NT2/D1 (cell line): ENCODE measurements around the gene CLINT1.
A peak's percentile ranks its signal among the peaks of the same experiment; 100 is the strongest.
"Not testable (repeated sequence)": the region's sequence is repeated elsewhere in the genome, so short reads cannot be mapped to it uniquely, and the experiment has no call there.

Source experiments
- DNase-seq: peaks from one replicate; pipeline ENCODE4 v3.0.0-alpha.2; 2011; ENCODE audit warnings: low read depth, low spot score
- H3K27me3 ChIP-seq: 2 replicates; pipeline ENCODE4 v1.6.0; 2011; ENCODE audit warnings: mild to moderate bottlenecking; ENCODE audit not compliant: insufficient read length, insufficient read depth
- H3K36me3 ChIP-seq: 2 replicates; pipeline ENCODE4 v1.6.1; 2011; ENCODE audit warnings: mild to moderate bottlenecking, low read length, mixed read lengths; ENCODE audit not compliant: insufficient read depth, insufficient read length
- H3K4me1 ChIP-seq: 2 replicates; pipeline ENCODE4 v1.5.1; 2011; ENCODE audit not compliant: insufficient read depth, insufficient read length
- H3K4me3 ChIP-seq: 2 replicates; pipeline ENCODE4 v1.5.1; 2011; ENCODE audit warnings: low read depth; ENCODE audit not compliant: insufficient read length
- H3K9ac ChIP-seq: 2 replicates; pipeline ENCODE4 v1.6.0; 2011; ENCODE audit warnings: low read depth; ENCODE audit not compliant: insufficient read length
- H3K9me3 ChIP-seq: 2 replicates; pipeline ENCODE4 v1.5.1; 2011; ENCODE audit warnings: mild to moderate bottlenecking, low read length; ENCODE audit not compliant: insufficient read depth
- SUZ12 ChIP-seq: IDR thresholded peaks from 2 replicates; pipeline ENCODE4 v1.6.1; 2011; ENCODE audit not compliant: insufficient read length, insufficient read depth; ENCODE audit errors: extremely low read depth
- YY1 ChIP-seq: IDR thresholded peaks from 2 replicates; pipeline ENCODE4 v1.6.1; 2011; ENCODE audit not compliant: insufficient read length, insufficient read depth
- ZNF274 ChIP-seq: IDR thresholded peaks from 2 replicates; pipeline ENCODE4 v1.6.1; 2011; ENCODE audit warnings: mild to moderate bottlenecking, low read depth, low read length

The CLINT1 gene

GRCh38 chr5:157892974-157893373, 34.0 kb upstream of the CLINT1 start:
- Histone ChIP-seq H3K36me3 (no peaks in the 10 kb centered on the region), H3K9ac (no peak overlapping the region), H3K27me3 (no peaks in the 10 kb centered on the region), H3K9me3 (no peaks in the 10 kb centered on the region), H3K4me3 (no peak overlapping the region), H3K4me1 (no peaks in the 10 kb centered on the region)
- no peak for DNase-seq
- TF ChIP-seq YY1, result no peak
- TF ChIP-seq SUZ12, result no peak
- TF ChIP-seq ZNF274, result no peak

GRCh38 chr5:157890836-157891597, 32.1 kb upstream of the CLINT1 start:
- TF ChIP-seq YY1 (no peak), ZNF274 (no peak), SUZ12 (no peak)
- no peak for DNase-seq
- H3K9me3 ChIP-seq, result peaks cover 10% of the 10 kb centered on the region; the same call in 1 of the 2 replicates

GRCh38 chr5:157888814-157889532, 30.0 kb upstream of the CLINT1 start:
- Histone ChIP-seq H3K9ac (no peak overlapping the region), H3K36me3 (no peaks in the 10 kb centered on the region), H3K27me3 (no peaks in the 10 kb centered on the region), H3K4me1 (no peaks in the 10 kb centered on the region), H3K4me3 (no peak overlapping the region), H3K9me3 (peaks cover 16% of the 10 kb centered on the region; the same call in 1 of the 2 replicates)
- no peak for TF ChIP-seq ZNF274
- TF ChIP-seq SUZ12, result no peak
- TF ChIP-seq YY1, result no peak
- no peak for DNase-seq

More at GRCh38 chr5:157890836-157891597, 32.1 kb upstream of the CLINT1 start:
- Histone ChIP-seq H3K4me1 (no peaks in the 10 kb centered on the region), H3K9ac (no peak overlapping the region), H3K36me3 (no peaks in the 10 kb centered on the region), H3K27me3 (no peaks in the 10 kb centered on the region), H3K4me3 (no peak overlapping the region)

GRCh38 chr5:157886796-157887380, 27.9 kb upstream of the CLINT1 start:
- TF ChIP-seq YY1, result no peak
- no peak for TF ChIP-seq ZNF274
- no peak for TF ChIP-seq SUZ12
- peaks cover 16% of the 10 kb centered on the region; the same call in 1 of the 2 replicates for H3K9me3 ChIP-seq
- H3K36me3 ChIP-seq, result no peaks in the 10 kb centered on the region
- DNase-seq, result no peak
- no peak overlapping the region for H3K9ac ChIP-seq
- no peak overlapping the region for H3K4me3 ChIP-seq
- no peaks in the 10 kb centered on the region for H3K27me3 ChIP-seq
- no peaks in the 10 kb centered on the region for H3K4me1 ChIP-seq

- DNase-seq, H3K4me3 ChIP-seq, H3K4me1 ChIP-seq, H3K9ac ChIP-seq, H3K36me3 ChIP-seq, H3K27me3 ChIP-seq: not testable (repeated sequence)
- H3K9me3 ChIP-seq, result peaks cover 16% of the 10 kb centered on the region; the same call in 1 of the 2 replicates
Measured at GRCh38 chr5:157885051-157885450, 26.1 kb upstream of the CLINT1 start.

- Histone ChIP-seq H3K27me3 (peaks cover 13% of the 10 kb centered on the region), H3K9me3 (peaks cover 15% of the 10 kb centered on the region; the same call in 1 of the 2 replicates)
- not testable (repeated sequence) for H3K4me1 ChIP-seq, H3K4me3 ChIP-seq, H3K36me3 ChIP-seq, H3K9ac ChIP-seq
- DNase-seq, result peak; percentile 30
Measured at GRCh38 chr5:157881498-157881897, 22.6 kb upstream of the CLINT1 start.

- peaks cover 13% of the 10 kb centered on the region for H3K27me3 ChIP-seq
- TF ChIP-seq SUZ12, result no peak
- no peak for TF ChIP-seq ZNF274
- no peak for TF ChIP-seq YY1
- no peaks in the 10 kb centered on the region for H3K4me1 ChIP-seq
- H3K9ac ChIP-seq, result no peak overlapping the region
- H3K36me3 ChIP-seq, result no peaks in the 10 kb centered on the region
- peaks cover 6% of the 10 kb centered on the region; the same call in 1 of the 2 replicates for H3K9me3 ChIP-seq
- no peak for DNase-seq
- H3K4me3 ChIP-seq, result no peak overlapping the region
Measured at GRCh38 chr5:157877821-157878220, 18.9 kb upstream of the CLINT1 start.
